GM18508 (cell line): Measurements from ENCODE around the gene ADA.
"Not testable (repeated sequence)": the region's sequence is repeated elsewhere in the genome, so short reads cannot be mapped to it uniquely, and the experiment has no call there.

ENCODE experiments used
- ATAC-seq: cut with Tn5 transposase; IDR thresholded peaks from one replicate; pipeline ENCODE4 v1.9.1; 2021; ENCODE audit warnings: moderate number of reproducible peaks; ENCODE audit not compliant: insufficient read depth, unreplicated experiment

ADA gene

GRCh38 chr20:44651684-44652423 lies at the start of gene ADA:
ADA (minus strand) TSS chr20:44651699; CDS start chr20:44651607, 92 bp downstream.
- ATAC-seq, result no peak

GRCh38 chr20:44700306-44700705 lies 48.8 kb upstream of the ADA start:
- ATAC-seq, result no peak

GRCh38 chr20:44698351-44698750 lies 46.9 kb upstream of the ADA start:
- ATAC-seq, result no peak

- ATAC-seq, result not testable (repeated sequence)
These were observed 45.5 kb upstream of the ADA start for GRCh38 chr20:44697041-44697440.

GRCh38 chr20:44696315-44696714 lies 44.8 kb upstream of the ADA start:
- no peak for ATAC-seq

- no peak for ATAC-seq
These were observed 44.3 kb upstream of the ADA start for GRCh38 chr20:44695674-44696300.

- no peak for ATAC-seq
These were observed 43.8 kb upstream of the ADA start for GRCh38 chr20:44695295-44695673.

GRCh38 chr20:44694159-44694558 lies 42.7 kb upstream of the ADA start:
- ATAC-seq, result no peak

- ATAC-seq, result no peak
These were observed 42.1 kb upstream of the ADA start for GRCh38 chr20:44693627-44694026.

GRCh38 chr20:44692932-44693480 lies 41.5 kb upstream of the ADA start:
- no peak for ATAC-seq

- ATAC-seq, result no peak
These were observed 40.2 kb upstream of the ADA start for GRCh38 chr20:44691424-44692423.

GRCh38 chr20:44690781-44691423 lies 39.4 kb upstream of the ADA start:
- no peak for ATAC-seq

GRCh38 chr20:44689809-44690208 lies 38.3 kb upstream of the ADA start:
- no peak for ATAC-seq

GRCh38 chr20:44688053-44688625 lies 36.6 kb upstream of the ADA start:
- no peak for ATAC-seq

GRCh38 chr20:44686934-44687333 lies 35.4 kb upstream of the ADA start:
- no peak for ATAC-seq

GRCh38 chr20:44684047-44684967 lies 32.8 kb upstream of the ADA start:
- no peak for ATAC-seq

- ATAC-seq, result no peak
These were observed 32.0 kb upstream of the ADA start for GRCh38 chr20:44683263-44684046.
